Neural cell (in vitro differentiated cells): ENCODE data around the gene LAYN.

Source experiments
- CTCF ChIP-seq: fragments of 450-650 bp; IDR thresholded peaks from 2 replicates; pipeline ENCODE4 v1.5.1; 2014; ENCODE audit warnings: antibody characterized with exemption, mild to moderate bottlenecking, moderate library complexity; ENCODE audit not compliant: poor library complexity, severe bottlenecking
- EZH2 ChIP-seq: fragments of 200-600, 300-800 bp; shearing (Covaris generic), sonication (generic); IDR thresholded peaks from 2 replicates; pipeline ENCODE4 v1.6.1; 2014; ENCODE audit warnings: antibody characterized with exemption, low read length, borderline replicate concordance, mild to moderate bottlenecking; ENCODE audit not compliant: insufficient read depth, poor library complexity, severe bottlenecking
- MXI1 ChIP-seq: fragments of 450-650 bp; conservative IDR thresholded peaks from 2 replicates; pipeline ENCODE4 v1.6.1; 2014; ENCODE audit warnings: antibody characterized with exemption, mild to moderate bottlenecking; ENCODE audit not compliant: poor library complexity, severe bottlenecking
- POLR2AphosphoS5 ChIP-seq: IDR thresholded peaks from 2 replicates; pipeline ENCODE4 v1.6.1; 2012
- REST ChIP-seq: IDR thresholded peaks from 2 replicates; pipeline ENCODE4 v1.6.1; 2012; ENCODE audit warnings: borderline replicate concordance
- SMC3 ChIP-seq: fragments of 450-650 bp; conservative IDR thresholded peaks from 2 replicates; pipeline ENCODE4 v1.6.1; 2014; ENCODE audit warnings: antibody characterized with exemption, mild to moderate bottlenecking, moderate library complexity; ENCODE audit not compliant: poor library complexity
- TAF1 ChIP-seq: IDR thresholded peaks from 2 replicates; pipeline ENCODE4 v1.6.1; 2012; ENCODE audit warnings: low read depth

DNA sequence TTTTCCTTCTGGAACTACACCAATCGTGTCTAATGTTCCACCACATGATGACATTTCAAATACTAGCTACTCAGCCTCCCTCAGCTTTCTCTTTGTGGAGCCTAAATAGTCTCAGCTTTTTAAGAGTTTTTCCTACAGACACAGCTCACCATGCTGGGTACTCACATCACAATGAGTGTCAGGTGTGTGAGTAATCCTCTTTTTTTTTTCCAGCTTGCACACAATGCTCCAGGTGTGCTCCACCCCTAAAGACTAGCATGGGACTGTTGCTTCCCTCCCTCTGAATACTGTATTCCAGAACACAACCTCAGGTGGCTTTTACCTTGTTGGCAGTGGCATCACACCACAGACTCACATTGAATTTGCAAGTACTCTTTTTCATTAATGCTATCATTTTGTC lies 40.0 kb upstream of the LAYN start:
- TF ChIP-seq CTCF (no peak), REST (no peak), EZH2 (no peak), SMC3 (no peak), MXI1 (no peak), POLR2AphosphoS5 (no peak), TAF1 (no peak)
